Stimulated activated CD8-positive, alpha-beta memory T cell treated with anti-CD3 and anti-CD28 coated beads, Interleukin-4, amount 100 ng/mL, for 48 hours (primary cell): ENCODE results near the gene RYR2.
"Not testable (repeated sequence)": the region's sequence is repeated elsewhere in the genome, so short reads cannot be mapped to it uniquely, and the experiment has no call there.

Experiments
- DNase-seq: peaks from one replicate; pipeline ENCODE4 v3.0.0-alpha.2; 2020

The RYR2 gene

DNA sequence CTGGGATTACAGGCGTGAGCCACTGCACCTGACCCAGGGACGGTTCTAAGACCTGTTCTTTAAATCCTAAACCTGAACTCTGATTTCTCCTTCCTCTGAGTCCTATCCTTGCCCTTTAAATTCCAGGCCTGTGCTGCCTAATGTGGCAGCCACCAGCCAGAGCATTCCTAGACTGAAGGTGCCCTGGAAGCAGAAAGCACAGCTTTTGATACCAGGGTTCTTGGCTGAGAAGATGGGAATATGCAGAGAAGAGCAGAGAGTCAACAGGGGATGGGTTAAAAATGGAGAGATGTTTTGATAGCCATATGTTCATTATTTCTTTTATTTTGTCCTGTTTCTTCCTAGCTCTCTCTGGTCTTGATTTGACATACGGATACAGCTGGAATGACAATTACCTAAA is 49.7 kb downstream of the RYR2 start:
- DNase-seq: no peak

GRCh38 chr1:237093691-237094090 is 51.7 kb downstream of the RYR2 start:
- no peak for DNase-seq

- no peak for DNase-seq
Measured at GRCh38 chr1:237098541-237098940, 56.6 kb downstream of the RYR2 start.

DNA sequence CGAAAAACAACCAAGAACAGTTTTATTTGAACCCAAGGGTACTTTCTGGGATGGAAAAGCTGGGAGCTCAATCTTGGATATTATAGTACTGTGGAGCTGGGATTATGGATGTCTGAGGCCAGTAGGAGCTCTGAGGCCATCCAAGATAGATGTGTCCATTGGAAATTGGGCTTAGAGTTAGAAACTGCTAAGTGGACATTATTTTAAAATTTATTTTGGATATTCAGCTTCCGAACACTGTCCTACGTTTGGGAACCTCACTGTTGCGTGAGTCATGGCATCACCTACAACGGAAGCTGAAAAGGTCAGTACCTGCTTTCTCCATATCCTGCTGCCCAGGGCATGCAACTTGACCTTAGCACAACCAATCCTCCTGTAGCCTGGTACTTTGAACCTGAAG is 61.0 kb downstream of the RYR2 start:
- DNase-seq: no peak

GRCh38 chr1:237104096-237104495 is 62.1 kb downstream of the RYR2 start:
- no peak for DNase-seq

DNA sequence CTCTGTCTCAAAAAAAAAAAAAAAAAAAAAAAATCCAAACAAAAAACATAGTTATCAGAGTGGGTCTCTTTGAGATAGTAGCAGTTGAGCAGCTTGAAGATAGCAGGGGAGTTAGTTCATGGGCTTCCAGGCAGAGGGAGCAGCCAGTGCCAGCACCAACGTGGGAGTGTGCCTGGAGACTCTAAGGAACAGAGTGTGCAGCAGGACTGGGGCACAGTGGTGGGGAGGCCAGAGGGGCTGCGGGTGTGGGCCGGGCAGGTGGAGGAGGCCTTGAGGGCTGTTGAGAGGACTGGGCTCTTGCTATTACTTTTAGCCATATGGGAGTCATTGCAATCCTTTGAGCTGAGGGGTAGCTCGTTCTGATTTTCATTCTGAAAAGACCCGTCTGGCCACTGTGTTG is 63.8 kb downstream of the RYR2 start:
- no peak for DNase-seq

- DNase-seq: no peak
Measured at GRCh38 chr1:237108297-237109040, 66.5 kb downstream of the RYR2 start.

GRCh38 chr1:237111807-237112206 is 69.8 kb downstream of the RYR2 start:
- no peak for DNase-seq

DNA sequence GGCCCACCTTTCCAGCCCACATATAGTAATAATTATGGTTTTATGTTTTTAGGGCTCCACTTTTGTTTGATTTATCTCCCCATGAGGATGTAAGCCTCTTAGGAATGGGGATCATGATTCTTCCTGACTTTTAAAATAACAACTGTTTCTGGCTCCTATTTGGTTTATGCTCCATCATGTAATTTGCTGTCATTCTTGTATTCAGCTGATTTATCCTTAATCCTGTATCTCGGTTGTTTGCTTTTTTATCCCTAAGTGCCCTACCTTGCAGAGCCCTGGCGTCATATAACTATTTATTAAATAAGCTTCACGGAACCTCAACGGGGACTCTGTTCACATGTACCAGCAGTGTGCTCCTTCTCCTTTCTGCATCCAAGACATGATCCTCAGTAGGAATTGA is 70.7 kb downstream of the RYR2 start:
- DNase-seq: no peak

- DNase-seq: no peak
Measured at GRCh38 chr1:237115035-237115434, 73.1 kb downstream of the RYR2 start.

GRCh38 chr1:237119091-237119490 is 77.1 kb downstream of the RYR2 start:
- DNase-seq: no peak

DNA sequence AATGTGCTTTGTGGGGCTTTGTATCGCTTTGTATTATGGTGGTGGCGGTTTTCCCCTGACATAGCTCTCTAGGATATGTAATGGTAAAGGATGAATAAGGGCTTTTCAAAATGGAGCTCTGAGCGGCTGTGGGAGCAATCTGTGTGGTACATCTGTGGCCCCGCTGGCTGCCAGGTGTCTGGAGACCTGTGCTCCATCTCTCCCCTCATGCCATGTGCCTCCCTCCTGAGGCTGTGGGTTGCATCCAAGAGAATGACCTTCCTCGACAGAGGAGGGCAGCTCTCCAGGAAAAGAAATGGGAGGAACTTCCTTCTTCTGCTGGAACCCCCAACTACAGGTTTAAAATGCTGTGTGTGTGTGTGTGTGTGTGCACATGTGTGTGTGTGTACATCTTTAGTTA is 78.7 kb downstream of the RYR2 start:
- no peak for DNase-seq

- DNase-seq: no peak
Measured at GRCh38 chr1:237124856-237125462, 83.0 kb downstream of the RYR2 start.

DNA sequence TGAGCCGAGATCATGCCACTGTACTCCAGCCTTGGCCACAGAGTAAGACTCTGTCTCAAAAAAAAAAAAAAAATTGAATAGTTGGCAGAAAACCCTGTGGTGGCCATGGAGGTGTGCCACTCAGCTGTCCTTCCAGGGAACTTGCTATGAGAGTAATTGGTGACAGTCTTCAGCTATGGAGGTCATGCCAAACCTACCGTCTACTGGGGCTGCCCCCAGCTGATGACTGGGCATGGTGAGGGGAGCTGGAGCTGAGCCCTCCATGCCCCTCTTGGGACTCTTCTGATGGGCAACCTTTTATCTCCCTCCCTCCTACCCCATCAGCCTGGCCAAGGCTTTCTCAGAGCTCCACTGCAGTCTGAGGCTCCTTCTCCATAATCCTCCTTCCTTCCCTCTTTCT is 84.2 kb downstream of the RYR2 start:
- no peak for DNase-seq

DNA sequence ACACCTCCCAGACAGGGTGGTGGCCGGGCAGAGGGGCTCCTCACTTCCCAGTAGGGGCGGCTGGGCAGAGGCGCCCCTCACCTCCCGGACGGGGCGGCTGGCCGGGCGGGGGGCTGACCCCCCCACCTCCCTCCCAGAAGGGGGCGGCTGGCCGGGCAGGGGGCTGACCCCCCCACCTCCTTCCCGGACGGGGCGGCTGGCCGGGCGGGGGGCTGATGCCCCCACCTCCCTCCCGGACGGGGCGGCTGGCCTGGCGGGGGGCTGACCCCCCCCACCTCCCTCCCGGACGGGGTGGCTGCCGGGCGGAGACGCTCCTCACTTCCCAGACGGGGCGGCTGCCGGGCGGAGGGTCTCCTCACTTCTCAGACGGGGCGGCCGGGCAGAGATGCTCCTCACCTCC is 85.3 kb downstream of the RYR2 start:
- not testable (repeated sequence) for DNase-seq

- DNase-seq: no peak
Measured at GRCh38 chr1:237133921-237134320, 91.9 kb downstream of the RYR2 start.

GRCh38 chr1:237134929-237135328 is 92.9 kb downstream of the RYR2 start:
- no peak for DNase-seq

- DNase-seq: no peak
Measured at GRCh38 chr1:237138551-237138950, 96.6 kb downstream of the RYR2 start.

- DNase-seq: no peak
Measured at GRCh38 chr1:237139732-237140131, 97.7 kb downstream of the RYR2 start.

DNA sequence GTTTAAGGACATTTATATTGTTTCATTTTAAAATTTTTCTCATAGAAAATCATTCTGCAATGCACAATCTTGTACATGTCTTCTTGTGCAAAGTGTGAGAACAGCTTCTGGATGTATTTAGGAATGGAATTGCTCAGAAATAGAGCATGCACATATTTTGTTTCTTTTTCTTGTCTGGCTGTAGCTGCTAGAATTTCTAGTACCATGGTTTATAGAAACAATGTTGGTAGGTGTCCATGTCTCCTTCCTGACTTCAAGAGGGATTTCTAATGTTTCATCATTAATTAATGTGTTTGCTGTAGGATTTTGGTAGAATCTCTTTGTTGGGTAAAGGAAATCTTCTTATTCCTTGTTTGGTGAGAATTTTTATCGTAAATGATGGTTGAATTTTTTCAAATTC is 99.0 kb downstream of the RYR2 start:
- DNase-seq: no peak

GRCh38 chr1:237141502-237141901 is 99.5 kb downstream of the RYR2 start:
- DNase-seq: no peak

GRCh38 chr1:237145379-237146135 is 103.6 kb downstream of the RYR2 start:
- no peak for DNase-seq

- DNase-seq: no peak
Measured at GRCh38 chr1:237146241-237146640, 104.3 kb downstream of the RYR2 start.

- DNase-seq: no peak
Measured at GRCh38 chr1:237149857-237150256, 107.9 kb downstream of the RYR2 start.
